ENCODE results near the gene UBE3B.

UBE3B gene

GRCh38 chr12:109475993-109476806 lies 1.2 kb upstream of the UBE3B start:
- no peak for DNase-seq (ENCODE audit: low spot score)

- DNase-seq (ENCODE audit: low spot score) = no peak
Observed at GRCh38 chr12:109476807-109477184, 638 bp upstream of the UBE3B start.

GRCh38 chr12:109477963-109478315 lies 505 bp downstream of the UBE3B start:
- no peak for DNase-seq (ENCODE audit: low spot score)

GRCh38 chr12:109479761-109480160 lies 2.3 kb downstream of the UBE3B start:
- no peak for DNase-seq (ENCODE audit: low spot score)

GRCh38 chr12:109480356-109480755 lies 2.9 kb downstream of the UBE3B start:
- no peak for DNase-seq (ENCODE audit: low spot score)

- DNase-seq (ENCODE audit: low spot score) = no peak
Observed at GRCh38 chr12:109481863-109482262, 4.4 kb downstream of the UBE3B start.

GRCh38 chr12:109482491-109482890 lies 5.1 kb downstream of the UBE3B start:
- DNase-seq (ENCODE audit: low spot score) = no peak

- no peak for DNase-seq (ENCODE audit: low spot score)
Observed at GRCh38 chr12:109482894-109483293, 5.5 kb downstream of the UBE3B start.

- no peak for DNase-seq (ENCODE audit: low spot score)
Observed at GRCh38 chr12:109483346-109483745, 5.9 kb downstream of the UBE3B start.

GRCh38 chr12:109485201-109485600 lies 7.8 kb downstream of the UBE3B start:
- no peak for DNase-seq (ENCODE audit: low spot score)

- DNase-seq (ENCODE audit: low spot score) = no peak
Observed at GRCh38 chr12:109487181-109488050, 10.0 kb downstream of the UBE3B start.

GRCh38 chr12:109488051-109488665 lies 10.7 kb downstream of the UBE3B start:
- DNase-seq (ENCODE audit: low spot score) = no peak

GRCh38 chr12:109489016-109489954 lies 11.9 kb downstream of the UBE3B start:
- DNase-seq (ENCODE audit: low spot score) = no peak

GRCh38 chr12:109489955-109490565 lies 12.6 kb downstream of the UBE3B start:
- DNase-seq (ENCODE audit: low spot score) = no peak

GRCh38 chr12:109491671-109492070 lies 14.2 kb downstream of the UBE3B start:
- no peak for DNase-seq (ENCODE audit: low spot score)

- no peak for DNase-seq (ENCODE audit: low spot score)
Observed at GRCh38 chr12:109492371-109492770, 14.9 kb downstream of the UBE3B start.

GRCh38 chr12:109493090-109493489 lies 15.7 kb downstream of the UBE3B start:
- no peak for DNase-seq (ENCODE audit: low spot score)

GRCh38 chr12:109493938-109494337 lies 16.5 kb downstream of the UBE3B start:
- DNase-seq (ENCODE audit: low spot score) = no peak

- no peak for DNase-seq (ENCODE audit: low spot score)
Observed at GRCh38 chr12:109494348-109494881, 17.0 kb downstream of the UBE3B start.

- DNase-seq (ENCODE audit: low spot score) = no peak
Observed at GRCh38 chr12:109495012-109495411, 17.6 kb downstream of the UBE3B start.

- no peak for DNase-seq (ENCODE audit: low spot score)
Observed at GRCh38 chr12:109496306-109496705, 18.9 kb downstream of the UBE3B start.
